Measurements from ENCODE around the gene DMD.
A peak's percentile ranks its signal among the peaks of the same experiment; 100 is the strongest.
"Not testable (repeated sequence)": the region's sequence is repeated elsewhere in the genome, so short reads cannot be mapped to it uniquely, and the experiment has no call there.

DMD gene

GRCh38 chrX:31499109-31499508 lies 1712.2 kb downstream of the DMD start:
- no peak for TF ChIP-seq CTCF (conservative IDR thresholded peaks at IDR 0.05; ENCODE audit: control insufficient read depth, insufficient read depth, low read depth, low read length)
- no peak overlapping the region for H3K4me3 ChIP-seq (ENCODE audit: control insufficient read depth, low read depth, low read length)
- DNase-seq (ENCODE audit: low read depth), result peak; percentile 65

- no peak overlapping the region for H3K4me3 ChIP-seq (ENCODE audit: control insufficient read depth, low read depth, low read length)
- peak; percentile 50 for DNase-seq (ENCODE audit: low read depth)
- no peak for TF ChIP-seq CTCF (conservative IDR thresholded peaks at IDR 0.05; ENCODE audit: control insufficient read depth, insufficient read depth, low read depth, low read length)
These were observed 1714.3 kb downstream of the DMD start for GRCh38 chrX:31497086-31497485.

- no peak for TF ChIP-seq CTCF (conservative IDR thresholded peaks at IDR 0.05; ENCODE audit: control insufficient read depth, insufficient read depth, low read depth, low read length)
- DNase-seq (ENCODE audit: low read depth), result no peak
- H3K4me3 ChIP-seq (ENCODE audit: control insufficient read depth, low read depth, low read length), result no peak overlapping the region
These were observed 1723.4 kb downstream of the DMD start for GRCh38 chrX:31487951-31488350.

GRCh38 chrX:31483336-31483735 lies 1728.0 kb downstream of the DMD start:
- no peak overlapping the region for H3K4me3 ChIP-seq (ENCODE audit: control insufficient read depth, low read depth, low read length)
- TF ChIP-seq CTCF (conservative IDR thresholded peaks at IDR 0.05; ENCODE audit: control insufficient read depth, insufficient read depth, low read depth, low read length), result no peak
- DNase-seq (ENCODE audit: low read depth), result peak; percentile 74

- DNase-seq (ENCODE audit: low read depth), result no peak
- no peak for TF ChIP-seq CTCF (conservative IDR thresholded peaks at IDR 0.05; ENCODE audit: control insufficient read depth, insufficient read depth, low read depth, low read length)
- no peak overlapping the region for H3K4me3 ChIP-seq (ENCODE audit: control insufficient read depth, low read depth, low read length)
These were observed 1730.7 kb downstream of the DMD start for GRCh38 chrX:31480696-31481095.

- no peak for DNase-seq (ENCODE audit: low read depth)
- no peak for TF ChIP-seq CTCF (conservative IDR thresholded peaks at IDR 0.05; ENCODE audit: control insufficient read depth, insufficient read depth, low read depth, low read length)
- no peak overlapping the region for H3K4me3 ChIP-seq (ENCODE audit: control insufficient read depth, low read depth, low read length)
These were observed 1740.1 kb downstream of the DMD start for GRCh38 chrX:31471229-31471628.

- H3K4me3 ChIP-seq (ENCODE audit: control insufficient read depth, low read depth, low read length); DNase-seq (ENCODE audit: low read depth): not testable (repeated sequence)
These were observed 1740.6 kb downstream of the DMD start for GRCh38 chrX:31470753-31471152.

All from fibroblast of mammary gland (primary cell).